ENCODE data around the gene KIF5A.

DNA sequence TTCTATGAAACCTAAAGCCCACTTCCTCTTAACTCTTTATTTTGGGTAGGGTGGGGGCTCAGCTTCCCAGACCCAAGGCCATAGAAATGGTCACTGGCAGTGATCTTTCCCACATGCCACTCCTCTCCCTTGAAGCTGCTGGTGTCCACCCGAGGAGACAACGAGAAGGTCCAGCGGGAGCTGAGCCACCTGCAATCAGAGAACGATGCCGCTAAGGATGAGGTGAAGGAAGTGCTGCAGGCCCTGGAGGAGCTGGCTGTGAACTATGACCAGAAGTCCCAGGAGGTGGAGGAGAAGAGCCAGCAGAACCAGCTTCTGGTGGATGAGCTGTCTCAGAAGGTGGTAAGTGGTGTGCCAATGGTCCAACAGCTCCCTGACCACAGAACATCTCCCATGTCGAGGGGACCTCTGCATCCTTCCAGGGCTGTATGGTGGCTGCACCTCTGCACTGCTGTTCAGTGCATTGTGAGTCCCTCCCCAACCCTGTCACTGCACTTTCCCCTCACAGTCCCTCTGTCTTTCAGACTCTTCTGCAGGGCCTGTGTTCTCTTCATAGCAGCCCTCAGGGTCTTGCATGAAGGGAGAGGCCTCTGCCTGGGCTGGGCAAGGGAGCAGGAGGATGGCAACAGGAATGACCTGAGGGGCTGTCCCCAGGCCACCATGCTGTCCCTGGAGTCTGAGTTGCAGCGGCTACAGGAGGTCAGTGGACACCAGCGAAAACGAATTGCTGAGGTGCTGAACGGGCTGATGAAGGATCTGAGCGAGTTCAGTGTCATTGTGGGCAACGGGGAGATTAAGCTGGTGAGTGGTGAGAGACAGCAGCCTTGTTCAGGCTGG, 22.3 kb downstream of the KIF5A start:
- TF ChIP-seq, protein P1, sequence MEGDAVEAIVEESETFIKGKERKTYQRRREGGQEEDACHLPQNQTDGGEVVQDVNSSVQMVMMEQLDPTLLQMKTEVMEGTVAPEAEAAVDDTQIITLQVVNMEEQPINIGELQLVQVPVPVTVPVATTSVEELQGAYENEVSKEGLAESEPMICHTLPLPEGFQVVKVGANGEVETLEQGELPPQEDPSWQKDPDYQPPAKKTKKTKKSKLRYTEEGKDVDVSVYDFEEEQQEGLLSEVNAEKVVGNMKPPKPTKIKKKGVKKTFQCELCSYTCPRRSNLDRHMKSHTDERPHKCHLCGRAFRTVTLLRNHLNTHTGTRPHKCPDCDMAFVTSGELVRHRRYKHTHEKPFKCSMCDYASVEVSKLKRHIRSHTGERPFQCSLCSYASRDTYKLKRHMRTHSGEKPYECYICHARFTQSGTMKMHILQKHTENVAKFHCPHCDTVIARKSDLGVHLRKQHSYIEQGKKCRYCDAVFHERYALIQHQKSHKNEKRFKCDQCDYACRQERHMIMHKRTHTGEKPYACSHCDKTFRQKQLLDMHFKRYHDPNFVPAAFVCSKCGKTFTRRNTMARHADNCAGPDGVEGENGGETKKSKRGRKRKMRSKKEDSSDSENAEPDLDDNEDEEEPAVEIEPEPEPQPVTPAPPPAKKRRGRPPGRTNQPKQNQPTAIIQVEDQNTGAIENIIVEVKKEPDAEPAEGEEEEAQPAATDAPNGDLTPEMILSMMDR (IDR thresholded peaks at IDR 0.05) = no peak
- no peak for TF ChIP-seq ZFX (IDR thresholded peaks at IDR 0.05; ENCODE audit: borderline replicate concordance)

All from 22Rv1 (cell line).